Dermis microvascular lymphatic vessel endothelial cell (primary cell): Measurements from ENCODE around the gene MOB2. TPM values are rescaled to one million over a fixed set of nuclear protein-coding genes. Genes with fewer than 3 reads are reported as not detected.
"Not testable (repeated sequence)": the region's sequence is repeated elsewhere in the genome, so short reads cannot be mapped to it uniquely, and the experiment has no call there.

Experiments used
- DNase-seq, 2 donors: peaks; one replicate each; pipeline versions ENCODE4 v3.0.0 to v3.0.0-alpha.2; 2010; ENCODE audit warnings: low read depth in 2 of 2
- total RNA-seq: library from RNA; depleted of rRNA; stranded (reverse); fragments of >200 nt; gene quantifications from 2 replicates; pipeline ENCODE4 v1.2.1, GENCODE V29; 2014

The MOB2 gene
- total RNA-seq, 1 donor from 2014 or later, result 42.2 TPM

DNA sequence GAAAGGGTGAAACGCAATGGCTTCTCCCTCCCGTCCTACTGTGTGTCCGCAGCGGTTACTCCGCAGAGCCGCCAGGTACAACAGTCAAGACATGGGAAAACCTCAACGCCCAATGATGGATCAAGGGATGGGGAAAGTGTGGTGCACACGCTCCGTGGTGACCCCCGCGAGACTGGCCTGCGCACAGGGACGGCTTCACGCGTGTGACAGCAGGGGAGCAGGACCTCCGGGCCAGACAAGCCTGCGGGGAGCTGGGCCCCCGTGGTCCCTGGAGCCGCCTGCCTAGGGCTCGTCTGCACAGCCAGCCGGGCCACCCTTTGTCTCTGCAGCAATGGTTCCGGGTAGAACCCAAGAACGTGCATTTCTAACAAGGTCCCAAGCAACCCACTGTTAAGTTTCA, 31.7 kb upstream of the MOB2 start:
- DNase-seq, result no peak

DNA sequence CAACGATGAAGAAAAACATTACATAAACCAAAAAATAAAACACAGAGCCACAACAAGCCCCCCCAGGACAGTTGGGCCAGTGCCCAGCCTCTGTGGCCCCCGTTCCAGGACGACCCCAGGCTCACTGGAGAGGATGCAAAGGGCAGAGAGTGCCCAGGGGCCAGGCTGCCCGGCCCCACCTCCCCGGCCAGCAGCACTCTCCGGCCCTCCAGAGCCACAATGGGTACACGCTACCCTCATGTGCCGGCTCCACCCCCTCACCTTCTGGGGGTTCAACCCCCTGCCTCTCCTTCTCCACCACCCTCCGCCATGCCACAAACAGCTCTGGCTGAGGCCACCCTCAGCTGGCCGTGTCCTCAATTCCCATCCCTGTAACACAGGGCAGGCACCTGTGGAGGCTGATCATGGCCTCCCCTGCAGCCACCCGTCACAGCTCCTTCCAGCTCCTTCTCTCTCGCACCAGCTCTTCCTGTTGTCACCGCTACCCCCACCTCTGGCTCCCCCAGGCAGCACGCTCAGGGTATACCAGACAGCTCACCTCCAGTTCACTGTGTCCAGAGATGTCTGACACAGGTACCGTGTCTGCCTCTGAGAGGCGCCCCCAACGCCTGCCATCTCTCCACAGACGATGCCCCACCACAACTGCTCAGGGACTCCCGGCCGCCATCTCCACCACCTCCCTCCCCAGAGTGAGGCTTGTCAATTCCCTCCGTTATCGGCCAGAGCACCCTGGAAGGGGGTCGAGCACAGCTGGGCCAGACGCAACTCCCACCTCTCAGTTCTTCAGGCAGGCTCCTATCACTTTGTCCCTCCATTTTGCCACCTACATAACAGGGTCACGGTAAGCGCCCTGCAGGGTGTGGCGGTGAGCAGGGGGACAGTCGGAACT, 30.8 kb upstream of the MOB2 start:
- DNase-seq, result no peak

GRCh38 chr11:1516273-1517067, 29.9 kb upstream of the MOB2 start:
- DNase-seq, result no peak

GRCh38 chr11:1515082-1516060, 28.8 kb upstream of the MOB2 start:
- peak; percentile 25 to 60 for DNase-seq

- DNase-seq, result no peak
Observed at GRCh38 chr11:1514336-1515061, 27.9 kb upstream of the MOB2 start.

- peak; percentile 52 to 79 for DNase-seq
Observed at GRCh38 chr11:1513326-1514296, 27.0 kb upstream of the MOB2 start.

DNA sequence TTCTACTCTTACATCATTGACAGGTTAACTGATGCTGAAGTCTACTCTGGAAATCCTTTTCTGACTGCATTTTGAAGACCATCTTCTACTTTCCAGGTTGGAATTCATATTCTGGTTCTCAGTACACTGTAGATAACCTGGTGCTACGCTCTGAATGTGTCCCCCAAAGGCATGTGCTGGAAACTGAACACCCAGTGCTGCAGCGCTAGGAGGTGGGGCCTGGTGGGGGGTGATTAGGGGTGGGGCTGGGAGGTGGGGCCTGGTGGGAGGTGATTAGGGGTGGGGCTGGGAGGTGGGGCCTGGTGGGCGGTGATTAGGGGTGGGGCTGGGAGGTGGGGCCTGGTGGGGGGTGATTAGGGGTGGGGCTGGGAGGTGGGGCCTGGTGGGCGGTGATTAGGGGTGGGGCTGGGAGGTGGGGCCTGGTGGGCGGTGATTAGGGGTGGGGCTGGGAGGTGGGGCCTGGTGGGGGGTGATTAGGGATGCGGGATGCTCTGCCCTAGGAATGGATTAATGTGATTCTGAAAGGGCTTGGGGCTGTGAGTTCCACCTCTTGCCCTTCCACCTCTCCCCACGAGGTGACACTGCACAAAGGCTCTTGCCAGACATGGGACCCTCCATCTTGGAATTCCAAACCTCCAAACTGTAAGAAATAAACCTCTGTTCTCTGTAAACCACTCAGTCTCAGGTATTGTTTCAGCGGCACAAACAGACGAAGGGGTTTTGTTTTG, 26.1 kb upstream of the MOB2 start:
- DNase-seq, result peak in 1 of 2 donors; percentile 33

DNA sequence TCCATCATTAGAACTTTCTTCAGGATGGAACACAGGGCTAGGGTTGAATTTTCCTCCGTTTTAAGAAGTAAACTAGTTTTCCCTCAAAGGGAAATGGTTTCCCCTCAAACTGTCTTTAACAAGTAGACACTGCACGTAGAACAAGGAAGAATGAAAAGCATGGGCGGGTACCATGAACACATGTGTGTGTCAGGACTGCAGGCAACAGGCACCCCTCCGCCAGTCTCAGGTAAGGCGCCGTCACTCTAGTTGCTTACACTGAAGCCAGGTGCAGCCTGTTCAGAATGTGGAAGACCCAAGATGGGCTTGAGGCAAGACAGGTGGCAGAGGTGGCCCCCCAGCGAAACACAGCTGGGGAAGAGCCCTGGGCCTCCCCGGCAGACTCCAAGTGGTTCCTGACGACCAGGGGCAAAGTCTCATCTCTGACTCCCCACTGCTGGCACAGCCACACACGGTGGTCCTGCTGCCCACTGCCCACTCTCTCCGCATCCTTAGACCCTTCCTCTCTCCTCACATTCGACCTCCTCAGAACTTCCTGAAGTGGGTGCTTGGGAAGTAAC, 25.4 kb upstream of the MOB2 start:
- no peak for DNase-seq

GRCh38 chr11:1510928-1511327, 24.3 kb upstream of the MOB2 start:
- no peak for DNase-seq

DNA sequence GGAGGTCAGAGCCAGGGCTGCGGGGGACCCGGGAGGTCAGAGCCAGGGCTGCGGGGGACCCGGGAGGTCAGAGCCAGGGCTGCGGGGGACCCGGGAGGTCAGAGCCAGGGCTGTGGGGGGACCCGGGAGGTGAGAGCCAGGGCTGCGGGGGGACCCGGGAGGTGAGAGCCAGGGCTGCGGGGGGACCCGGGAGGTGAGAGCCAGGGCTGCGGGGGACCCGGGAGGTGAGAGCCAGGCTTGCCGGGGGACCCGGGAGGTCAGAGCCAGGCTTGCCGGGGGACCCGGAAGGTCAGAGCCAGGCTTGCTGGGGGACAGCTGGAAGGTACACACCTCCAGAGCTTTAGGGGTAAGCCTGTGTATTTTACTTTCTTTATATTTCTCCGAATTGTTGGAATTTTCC, 23.8 kb upstream of the MOB2 start:
- DNase-seq, result not testable (repeated sequence)

DNA sequence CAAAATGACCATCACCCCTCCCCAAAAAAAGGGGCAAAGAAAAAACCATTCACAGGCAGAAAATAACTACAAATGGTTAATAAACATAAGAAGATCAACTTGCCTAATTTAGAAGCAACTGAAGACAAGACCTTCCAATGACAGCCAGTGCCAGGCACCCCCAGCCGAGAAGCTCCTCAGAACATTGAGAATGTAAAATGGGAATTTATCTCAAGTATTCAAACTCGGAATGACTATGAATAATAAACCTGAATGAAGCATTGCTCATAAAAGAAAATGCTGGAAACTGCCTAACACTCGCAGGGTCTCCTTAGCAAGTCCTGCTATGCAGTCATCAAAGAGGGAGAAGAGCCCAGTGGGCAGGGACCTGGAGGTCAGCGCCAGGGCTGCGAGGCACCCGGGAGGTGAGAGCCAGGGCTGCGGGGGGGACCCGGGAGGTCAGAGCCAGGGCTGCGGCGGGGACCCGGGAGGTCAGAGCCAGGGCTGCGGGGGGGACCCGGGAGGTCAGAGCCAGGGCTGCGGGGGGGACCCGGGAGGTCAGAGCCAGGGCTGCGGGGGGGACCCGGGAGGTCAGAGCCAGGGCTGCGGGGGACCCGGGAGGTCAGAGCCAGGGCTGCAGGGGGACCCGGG, 23.2 kb upstream of the MOB2 start:
- DNase-seq, result no peak

- DNase-seq, result no peak
Observed at GRCh38 chr11:1508986-1509385, 22.4 kb upstream of the MOB2 start.

GRCh38 chr11:1508491-1508891, 21.9 kb upstream of the MOB2 start:
- no peak for DNase-seq

DNA sequence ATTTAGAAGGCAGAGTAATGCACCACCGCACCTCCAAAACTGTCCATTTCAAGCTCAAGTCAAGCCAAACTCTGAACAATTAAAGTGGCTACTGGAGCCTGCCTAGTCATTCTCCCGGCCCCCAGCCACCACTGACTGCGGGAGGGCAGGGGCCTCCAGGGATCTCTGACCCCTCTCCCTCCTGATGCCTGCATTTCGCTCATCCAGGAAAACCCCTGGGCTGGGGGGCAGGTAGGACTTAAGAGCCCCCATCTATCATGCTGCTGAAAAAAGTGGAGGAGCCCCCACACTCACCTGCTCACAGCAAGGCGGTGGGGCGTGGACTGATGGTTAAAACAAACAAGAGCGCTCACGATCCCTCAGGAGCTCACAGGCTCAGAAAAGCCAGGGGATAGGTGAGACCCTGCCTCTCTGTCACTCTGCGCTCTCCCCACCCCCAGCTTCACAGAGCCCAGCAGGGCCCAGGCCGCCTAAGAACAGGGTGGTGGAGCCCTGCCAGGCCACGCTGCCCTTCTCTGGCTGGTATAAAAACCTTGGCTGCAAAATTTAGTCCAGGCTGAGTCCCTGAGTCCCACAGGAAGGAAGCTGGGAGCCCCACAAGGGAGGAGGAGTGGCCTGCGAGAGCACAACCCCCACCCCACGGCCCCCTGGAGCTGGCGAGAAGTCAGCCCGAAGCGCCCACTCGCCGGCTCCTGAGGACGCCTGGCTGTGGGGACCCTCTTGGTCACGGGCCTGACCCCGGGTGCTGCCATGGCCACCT, 21.0 kb upstream of the MOB2 start:
- no peak for DNase-seq

DNA sequence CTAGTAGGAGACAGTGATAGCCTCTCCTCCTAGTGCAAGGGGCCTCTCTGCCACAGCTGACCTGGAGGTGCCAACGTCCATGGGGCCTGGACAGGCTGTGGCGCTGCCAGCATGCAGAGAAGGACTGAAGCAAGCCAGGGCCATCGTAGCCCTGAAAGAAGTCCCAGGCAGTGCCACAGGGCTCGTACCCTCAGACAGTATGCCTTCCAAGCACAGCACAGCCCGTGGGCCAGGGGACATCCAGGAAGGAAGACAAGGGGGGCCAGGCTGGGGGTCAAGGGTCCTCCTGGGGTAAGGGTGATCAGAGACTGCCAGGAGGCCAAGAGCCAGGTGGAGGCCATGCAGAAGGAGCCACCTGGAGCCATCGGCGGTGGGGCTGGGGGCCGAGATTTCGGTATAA, 20.4 kb upstream of the MOB2 start:
- DNase-seq, result no peak

GRCh38 chr11:1505480-1505879, 18.9 kb upstream of the MOB2 start:
- DNase-seq, result no peak

DNA sequence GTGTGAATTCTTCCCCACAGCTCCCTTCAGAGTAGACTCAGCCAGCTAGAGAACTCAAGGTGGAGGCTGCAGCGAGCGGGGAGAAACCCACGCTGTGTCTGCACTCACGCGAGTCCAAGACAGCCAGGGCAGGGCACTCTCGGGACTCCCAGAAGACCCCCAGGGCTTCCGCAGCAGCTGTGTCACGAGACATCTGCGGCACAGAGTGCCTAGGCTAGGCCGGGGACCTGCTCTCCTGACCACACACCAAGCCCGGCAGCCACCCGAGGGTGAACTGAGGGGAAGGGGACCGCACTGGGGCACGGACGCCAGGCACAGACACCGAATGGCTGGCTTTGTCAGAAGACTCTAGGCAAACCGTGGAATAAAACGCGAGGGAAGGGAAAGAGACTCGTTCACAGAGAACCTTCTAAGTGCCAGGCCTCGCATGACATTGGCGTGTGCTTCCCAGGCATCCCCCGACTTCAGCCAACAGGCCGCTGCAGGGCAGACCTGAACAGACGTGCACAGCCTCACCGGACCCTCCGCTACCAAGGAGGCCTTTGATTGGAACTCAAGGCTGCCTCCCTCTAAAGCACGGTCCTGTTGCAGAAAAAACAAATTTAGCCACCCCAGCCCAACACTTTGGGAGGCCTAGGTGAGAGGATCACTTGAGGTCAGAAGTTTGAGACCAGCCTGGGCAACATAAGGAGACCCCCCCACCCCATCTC, 18.2 kb upstream of the MOB2 start:
- no peak for DNase-seq
